MV-4-11 (cell line): Measurements from ENCODE around the gene UBTF.

Experiments
- DNase-seq: peaks from one replicate; lab custom pipeline; 2025; lab: John Stamatoyannopoulos, UW

UBTF gene, protein sequence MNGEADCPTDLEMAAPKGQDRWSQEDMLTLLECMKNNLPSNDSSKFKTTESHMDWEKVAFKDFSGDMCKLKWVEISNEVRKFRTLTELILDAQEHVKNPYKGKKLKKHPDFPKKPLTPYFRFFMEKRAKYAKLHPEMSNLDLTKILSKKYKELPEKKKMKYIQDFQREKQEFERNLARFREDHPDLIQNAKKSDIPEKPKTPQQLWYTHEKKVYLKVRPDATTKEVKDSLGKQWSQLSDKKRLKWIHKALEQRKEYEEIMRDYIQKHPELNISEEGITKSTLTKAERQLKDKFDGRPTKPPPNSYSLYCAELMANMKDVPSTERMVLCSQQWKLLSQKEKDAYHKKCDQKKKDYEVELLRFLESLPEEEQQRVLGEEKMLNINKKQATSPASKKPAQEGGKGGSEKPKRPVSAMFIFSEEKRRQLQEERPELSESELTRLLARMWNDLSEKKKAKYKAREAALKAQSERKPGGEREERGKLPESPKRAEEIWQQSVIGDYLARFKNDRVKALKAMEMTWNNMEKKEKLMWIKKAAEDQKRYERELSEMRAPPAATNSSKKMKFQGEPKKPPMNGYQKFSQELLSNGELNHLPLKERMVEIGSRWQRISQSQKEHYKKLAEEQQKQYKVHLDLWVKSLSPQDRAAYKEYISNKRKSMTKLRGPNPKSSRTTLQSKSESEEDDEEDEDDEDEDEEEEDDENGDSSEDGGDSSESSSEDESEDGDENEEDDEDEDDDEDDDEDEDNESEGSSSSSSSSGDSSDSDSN

GRCh38 chr17:44219616-44220212, at the start of gene UBTF:
Gene UBTF, minus strand, starts transcription at chr17:44219675. Its CDS starts 1,446 bp downstream, at chr17:44218229.
- DNase-seq, result peak; percentile 26

GRCh38 chr17:44268709-44269534, 49.4 kb upstream of the UBTF start:
- no peak for DNase-seq

DNA sequence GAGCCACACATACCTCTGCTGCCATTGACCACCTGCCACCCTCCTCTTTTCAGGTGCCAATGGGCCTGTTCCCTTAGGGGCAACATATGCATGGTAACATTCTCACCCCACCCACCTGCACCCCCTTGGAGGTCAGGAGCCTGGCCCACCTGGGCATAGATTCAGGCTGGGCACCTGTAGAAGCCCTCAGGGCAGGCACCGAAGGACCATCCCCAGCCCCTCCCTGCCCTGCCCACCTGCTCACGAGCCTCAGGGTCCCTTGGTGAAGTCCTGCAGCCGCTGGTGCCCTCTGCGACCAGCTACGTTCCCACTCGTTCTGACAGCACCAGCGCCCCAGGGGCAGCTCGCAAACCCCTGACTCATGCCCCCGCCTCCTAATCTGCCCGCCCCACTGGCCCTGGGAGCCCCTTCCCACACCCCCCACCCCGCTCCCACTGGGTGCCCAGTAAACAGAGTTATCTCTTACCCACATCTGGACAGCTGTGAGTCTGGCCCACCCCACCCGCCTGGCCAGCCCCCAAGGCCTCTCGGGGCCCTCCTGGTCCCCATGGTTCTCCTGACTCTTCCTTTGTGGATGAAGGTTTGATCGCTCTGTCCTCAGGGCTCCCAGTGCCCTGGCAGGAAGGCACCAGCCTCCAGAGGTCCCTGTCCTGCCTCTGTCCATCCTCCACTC, 48.5 kb upstream of the UBTF start, which contains the start of gene SLC4A1:
Gene SLC4A1 (minus strand): TSS at position 318 of the 673 bp plus-strand sequence. CDS start 5,269 bp downstream, outside the sequence.
- DNase-seq, result no peak

DNA sequence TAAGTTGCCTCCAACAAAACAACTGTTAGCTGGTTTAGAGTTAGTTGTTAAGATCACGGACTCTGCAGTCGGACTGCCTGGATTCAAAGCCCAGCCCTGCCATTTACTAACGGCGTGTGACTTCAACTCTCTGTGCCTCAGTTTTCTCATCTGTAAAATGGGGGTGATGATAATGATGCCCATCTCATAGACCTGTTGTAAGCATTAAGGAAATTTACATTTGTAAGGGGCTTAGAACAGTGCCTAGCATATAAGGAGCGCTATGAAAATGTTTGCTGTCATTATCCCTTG, 47.6 kb upstream of the UBTF start:
- DNase-seq, result no peak

DNA sequence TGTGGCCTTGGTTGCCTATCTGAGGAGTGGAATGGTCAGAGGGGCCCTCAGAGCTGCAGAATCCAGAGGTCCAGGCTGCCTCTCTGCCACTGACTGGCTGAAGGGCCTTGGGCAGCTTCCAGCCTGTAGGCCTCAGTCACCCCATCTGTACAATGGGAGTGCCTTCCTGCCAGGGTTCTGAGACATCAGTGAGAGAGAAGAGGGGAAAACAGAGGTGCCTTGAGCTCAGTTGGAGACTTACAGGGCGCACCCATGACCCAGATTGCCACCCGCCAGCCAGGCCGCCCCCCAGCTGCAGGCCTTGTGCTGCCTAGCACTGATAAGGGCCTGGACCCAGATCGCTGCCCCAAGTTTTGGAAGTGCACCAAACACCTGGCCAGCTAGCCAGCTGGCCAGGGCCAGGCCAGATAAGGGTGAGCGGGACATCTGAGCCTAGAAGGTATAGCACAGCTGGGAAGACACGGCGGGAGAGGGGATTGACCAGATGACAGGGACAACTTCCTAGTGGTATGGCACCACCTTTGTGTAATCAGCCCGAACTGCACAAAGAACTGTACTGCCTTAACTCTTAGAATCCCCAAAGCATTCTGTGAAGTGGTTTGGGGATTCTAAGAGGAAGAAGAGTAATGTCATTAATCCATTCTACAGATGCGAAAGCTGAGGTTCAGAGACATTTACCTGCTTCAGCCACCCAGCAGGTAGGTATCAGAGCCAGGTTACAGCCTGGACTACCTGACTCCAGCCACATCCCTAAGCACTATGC, 47.1 kb upstream of the UBTF start:
- DNase-seq, result peak; percentile 12

- DNase-seq, result no peak
Observed at GRCh38 chr17:44263345-44263902, 43.9 kb upstream of the UBTF start.

DNA sequence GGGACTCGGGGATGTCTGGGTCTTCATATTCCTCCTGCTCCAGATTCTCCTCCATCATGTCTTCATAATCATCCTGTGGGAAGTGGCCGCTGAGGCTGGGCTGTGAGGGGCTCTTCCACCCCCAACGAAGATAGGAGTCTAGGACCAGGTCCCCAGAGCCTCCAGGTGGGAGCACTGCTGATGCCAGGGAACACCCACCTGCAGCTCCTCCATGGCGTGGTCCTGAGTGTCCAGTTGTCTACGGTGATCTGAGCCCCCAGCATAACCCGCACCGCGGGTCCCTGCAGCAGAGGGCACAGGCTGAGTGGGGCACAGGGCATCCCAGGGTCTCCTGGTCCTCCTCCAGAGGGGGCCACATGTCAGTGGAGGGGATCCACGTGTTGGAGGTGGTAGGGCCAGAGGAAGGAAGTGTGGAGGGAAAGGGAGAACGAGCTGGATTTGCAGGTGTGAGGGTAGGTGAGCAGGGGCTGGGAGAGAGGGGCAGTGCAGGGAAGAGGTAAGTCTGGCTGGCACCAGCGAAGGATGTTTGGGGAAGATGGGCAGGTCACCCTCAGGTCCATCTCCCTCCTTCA, 43.3 kb upstream of the UBTF start:
- DNase-seq, result no peak

DNA sequence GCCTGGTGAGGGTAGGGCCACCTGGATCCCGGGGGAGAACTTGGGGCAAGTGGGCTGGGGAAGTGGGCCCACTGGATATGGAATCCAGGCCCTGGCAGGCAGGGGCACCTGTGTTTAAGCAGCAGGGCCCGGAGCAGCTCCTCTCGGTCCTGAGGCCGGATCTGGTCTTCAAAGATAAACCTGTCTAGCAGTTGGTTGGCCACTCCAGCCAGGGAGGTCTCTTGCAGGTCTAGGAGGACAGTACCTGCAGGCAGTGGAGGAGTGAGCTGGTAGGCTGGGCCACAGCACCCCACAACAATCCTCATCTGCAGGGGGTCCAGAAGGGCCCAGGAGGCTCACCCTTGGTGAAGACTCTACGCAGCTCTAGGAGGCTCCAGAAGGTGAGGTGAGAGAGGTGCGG, 40.8 kb upstream of the UBTF start:
- no peak for DNase-seq

- no peak for DNase-seq
Observed at GRCh38 chr17:44258811-44259351, 39.4 kb upstream of the UBTF start.

- DNase-seq, result no peak
Observed at GRCh38 chr17:44257815-44258760, 38.6 kb upstream of the UBTF start.

DNA sequence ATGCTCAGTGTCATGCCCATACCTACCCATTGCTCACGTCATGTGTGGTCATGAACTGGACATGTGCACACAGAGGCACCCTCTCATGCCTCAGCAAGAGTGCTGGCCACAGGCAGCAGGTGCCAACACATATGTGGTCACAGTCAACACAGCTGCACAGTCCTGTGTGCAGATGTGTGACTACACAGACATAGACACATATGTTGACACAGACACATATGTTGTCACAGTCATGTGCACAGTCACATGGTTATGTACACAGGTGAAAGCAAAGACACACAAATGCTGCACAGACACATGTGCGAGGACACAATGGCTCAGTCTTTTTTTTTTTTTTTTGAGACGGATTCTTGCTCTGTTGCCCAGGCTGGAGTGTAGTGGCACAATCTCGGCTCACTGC, 37.2 kb upstream of the UBTF start:
- no peak for DNase-seq

DNA sequence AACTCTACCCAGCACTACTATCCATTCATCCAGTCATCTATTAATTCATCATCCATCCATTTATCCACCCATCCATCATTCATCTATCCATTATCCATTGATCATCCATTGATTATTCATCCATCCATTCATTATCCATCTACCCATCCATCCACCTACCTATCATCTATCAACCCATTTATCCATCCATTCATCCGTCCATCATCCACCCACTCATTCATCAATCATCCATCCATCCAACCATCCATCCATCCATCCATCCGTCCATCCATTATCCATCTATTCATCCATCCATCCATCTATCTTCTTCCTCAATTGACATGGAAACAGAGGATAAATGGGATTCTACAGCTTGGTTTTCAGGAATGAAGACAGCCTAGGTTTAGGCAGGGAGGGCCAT, 36.4 kb upstream of the UBTF start:
- DNase-seq, result no peak

GRCh38 chr17:44254361-44255095, 35.1 kb upstream of the UBTF start:
- no peak for DNase-seq

DNA sequence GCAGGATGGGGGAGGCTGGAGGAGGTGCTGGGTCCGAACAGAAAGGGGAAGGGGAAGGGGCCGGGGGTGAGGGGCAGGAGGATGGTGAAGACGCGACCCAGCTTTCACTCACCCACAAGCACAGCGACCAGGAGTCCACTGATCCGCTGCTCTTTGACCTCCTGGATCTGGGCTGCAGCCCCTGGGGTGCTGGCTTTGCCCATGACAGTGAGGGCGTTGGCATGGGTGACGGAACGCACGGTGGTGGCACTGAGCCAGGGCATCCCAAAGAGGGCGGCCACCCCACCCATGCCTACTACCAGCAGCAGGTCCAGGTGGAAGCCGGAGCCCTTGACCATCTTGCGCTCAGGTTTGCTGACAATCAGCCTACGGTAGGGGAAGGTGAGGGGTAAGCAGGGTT, 33.5 kb upstream of the UBTF start:
- DNase-seq, result no peak

DNA sequence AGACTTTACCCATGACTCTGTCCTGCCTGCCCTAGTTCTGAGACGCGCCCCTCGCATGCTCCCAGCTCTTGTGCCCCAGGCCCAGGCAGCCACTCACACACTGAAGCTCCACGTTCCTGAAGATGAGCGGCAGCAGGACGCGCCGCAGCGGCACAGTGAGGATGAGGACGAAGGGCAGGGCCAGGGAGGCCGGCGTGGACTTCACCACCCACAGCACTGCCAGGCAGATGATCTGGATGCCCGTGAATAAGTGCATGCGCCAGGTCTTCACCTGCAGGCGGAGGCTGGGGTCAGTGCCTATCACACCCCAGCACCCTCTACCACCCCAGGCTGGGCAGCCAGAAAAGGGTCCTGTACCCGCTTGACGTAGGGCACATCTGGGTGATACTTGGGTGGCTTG, 31.6 kb upstream of the UBTF start:
- no peak for DNase-seq

- DNase-seq, result no peak
Observed at GRCh38 chr17:44249501-44250246, 30.2 kb upstream of the UBTF start.
